Astrocyte (in vitro differentiated cells and primary cell): Measurements from ENCODE around the gene ERFE. TPM values are rescaled to one million over a fixed set of nuclear protein-coding genes. Genes with fewer than 3 reads are reported as not detected.
A peak's percentile ranks its signal among the peaks of the same experiment; 100 is the strongest.

Experiments used
- DNase-seq: peaks from one replicate; pipeline ENCODE4 v3.0.0-alpha.2; 2010; ENCODE audit warnings: low read depth
- FAIRE-seq: peaks from 2 replicates; lab custom pipeline; 2011; peaks lifted over from hg19 to GRCh38; lab: Jason Lieb, UNC
- H2AFZ ChIP-seq: 2 replicates; pipeline ENCODE4 v1.6.0; 2012; ENCODE audit warnings: low read depth, low read length, inconsistent platforms
- H3K27ac ChIP-seq: 2 replicates; pipeline ENCODE4 v1.5.1; 2011; ENCODE audit warnings: low read depth, low read length, inconsistent platforms
- H3K27me3 ChIP-seq: 2 replicates; pipeline ENCODE4 v1.6.0; 2011; ENCODE audit warnings: low read length, inconsistent platforms; ENCODE audit not compliant: insufficient read depth
- H3K36me3 ChIP-seq: 2 replicates; pipeline ENCODE4 v1.5.1; 2011; ENCODE audit warnings: low read length, inconsistent platforms; ENCODE audit not compliant: insufficient read depth
- H3K4me1 ChIP-seq: 2 replicates; pipeline ENCODE4 v1.5.1; 2011; ENCODE audit warnings: low read length, inconsistent platforms; ENCODE audit not compliant: insufficient read depth
- H3K4me2 ChIP-seq: 2 replicates; pipeline ENCODE4 v1.6.0; 2012; ENCODE audit warnings: low read length, inconsistent platforms
- H3K4me3 ChIP-seq: 2 replicates; pipeline ENCODE4 v1.5.1; 2011; ENCODE audit warnings: low read depth, mild to moderate bottlenecking, low read length, inconsistent platforms; ENCODE audit not compliant: insufficient read depth
- H3K79me2 ChIP-seq: 2 replicates; pipeline ENCODE4 v1.6.0; 2012; ENCODE audit warnings: mild to moderate bottlenecking, low read length, inconsistent platforms; ENCODE audit not compliant: insufficient read depth
- H3K9ac ChIP-seq: 2 replicates; pipeline ENCODE4 v1.6.0; 2012; ENCODE audit warnings: mild to moderate bottlenecking, low read length, inconsistent platforms
- H3K9me3 ChIP-seq: 2 replicates; pipeline ENCODE4 v1.5.1; 2012; ENCODE audit warnings: low read depth, mild to moderate bottlenecking, low read length, inconsistent platforms; ENCODE audit not compliant: insufficient read depth
- H4K20me1 ChIP-seq: 2 replicates; pipeline ENCODE4 v1.6.0; 2012; ENCODE audit warnings: low read length, inconsistent platforms; ENCODE audit not compliant: insufficient read depth
- H3K27ac Mint-ChIP-seq: one replicate; pipeline ENCODE4 v1.8.0; 2021; ENCODE audit warnings: mild to moderate bottlenecking, mixed read lengths; ENCODE audit not compliant: unreplicated experiment
- H3K27me3 Mint-ChIP-seq: one replicate; pipeline ENCODE4 v1.8.0; 2021; ENCODE audit warnings: low read depth, mixed read lengths; ENCODE audit not compliant: unreplicated experiment
- H3K36me3 Mint-ChIP-seq: one replicate; pipeline ENCODE4 v1.8.0; 2021; ENCODE audit warnings: low read depth, mixed read lengths; ENCODE audit not compliant: unreplicated experiment
- H3K4me1 Mint-ChIP-seq: one replicate; pipeline ENCODE4 v1.8.0; 2021; ENCODE audit warnings: low read depth, mixed read lengths; ENCODE audit not compliant: unreplicated experiment
- H3K4me3 Mint-ChIP-seq: one replicate; pipeline ENCODE4 v1.8.0; 2021; ENCODE audit warnings: mild to moderate bottlenecking, moderate library complexity, mixed read lengths; ENCODE audit not compliant: unreplicated experiment
- H3K9me3 Mint-ChIP-seq: one replicate; pipeline ENCODE4 v1.8.0; 2021; ENCODE audit warnings: mild to moderate bottlenecking, mixed read lengths; ENCODE audit not compliant: unreplicated experiment
- EZH2 ChIP-seq: IDR thresholded peaks from 2 replicates; pipeline ENCODE4 v1.6.1; 2012; ENCODE audit warnings: mild to moderate bottlenecking, low read length, inconsistent platforms; ENCODE audit not compliant: insufficient read depth
- total RNA-seq: library from RNA; stranded (reverse); gene quantifications from 2 replicates; pipeline ENCODE4 v1.2.1, GENCODE V29; 2021
- TF ChIP-seq, protein P1 (sequence below): IDR thresholded peaks from 2 replicates; pipeline ENCODE4 v1.5.1; 2011; ENCODE audit warnings: low read depth, mild to moderate bottlenecking, inconsistent platforms, low read length, moderate library complexity; ENCODE audit not compliant: insufficient read depth

The ERFE gene
- total RNA-seq, 1 donor from 2014 or later, result 1.4 TPM

DNA sequence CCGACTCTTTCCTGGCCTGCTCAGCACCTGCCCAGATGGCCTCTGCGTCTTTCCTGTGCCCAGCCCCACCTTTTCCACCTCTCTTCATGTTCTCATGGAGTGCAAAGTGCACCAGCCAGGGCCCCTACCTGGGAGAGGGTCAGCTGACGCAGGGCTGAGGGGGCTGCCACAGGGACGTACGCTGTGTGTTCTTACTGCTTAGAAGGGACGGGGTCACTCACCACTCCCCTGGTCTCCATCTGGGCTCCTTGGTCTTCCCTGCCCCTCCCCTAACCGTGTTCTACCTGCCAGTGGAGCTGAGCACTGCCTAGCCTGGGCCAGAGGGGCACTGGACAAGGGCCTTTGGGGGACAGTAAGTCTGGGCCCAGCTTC lies 8.6 kb downstream of the ERFE start:
- no peak overlapping the region for H3K27ac ChIP-seq
- H3K4me3 ChIP-seq, result no peak overlapping the region
- Mint-ChIP-seq H3K27ac (peak overlapping the region; percentile 58), H3K36me3 (peaks cover 21% of the 10 kb centered on the region), H3K4me1 (peaks cover 26% of the 10 kb centered on the region), H3K4me3 (peak overlapping the region; percentile 40), H3K27me3 (peaks cover 13% of the 10 kb centered on the region), H3K9me3 (no peaks in the 10 kb centered on the region)
- no peak for FAIRE-seq
- H3K27me3 ChIP-seq, result no peaks in the 10 kb centered on the region
- H3K4me1 ChIP-seq, result peaks cover 53% of the 10 kb centered on the region
- peaks cover 5% of the 10 kb centered on the region for H3K79me2 ChIP-seq
- H3K9ac ChIP-seq, result no peak overlapping the region
- H3K36me3 ChIP-seq, result peaks cover 10% of the 10 kb centered on the region
- H3K4me2 ChIP-seq, result no peak overlapping the region
- DNase-seq, result no peak
- no peaks in the 10 kb centered on the region for H3K9me3 ChIP-seq
- no peak overlapping the region for H2AFZ ChIP-seq
- no peak for TF ChIP-seq EZH2
- TF ChIP-seq, protein P1, sequence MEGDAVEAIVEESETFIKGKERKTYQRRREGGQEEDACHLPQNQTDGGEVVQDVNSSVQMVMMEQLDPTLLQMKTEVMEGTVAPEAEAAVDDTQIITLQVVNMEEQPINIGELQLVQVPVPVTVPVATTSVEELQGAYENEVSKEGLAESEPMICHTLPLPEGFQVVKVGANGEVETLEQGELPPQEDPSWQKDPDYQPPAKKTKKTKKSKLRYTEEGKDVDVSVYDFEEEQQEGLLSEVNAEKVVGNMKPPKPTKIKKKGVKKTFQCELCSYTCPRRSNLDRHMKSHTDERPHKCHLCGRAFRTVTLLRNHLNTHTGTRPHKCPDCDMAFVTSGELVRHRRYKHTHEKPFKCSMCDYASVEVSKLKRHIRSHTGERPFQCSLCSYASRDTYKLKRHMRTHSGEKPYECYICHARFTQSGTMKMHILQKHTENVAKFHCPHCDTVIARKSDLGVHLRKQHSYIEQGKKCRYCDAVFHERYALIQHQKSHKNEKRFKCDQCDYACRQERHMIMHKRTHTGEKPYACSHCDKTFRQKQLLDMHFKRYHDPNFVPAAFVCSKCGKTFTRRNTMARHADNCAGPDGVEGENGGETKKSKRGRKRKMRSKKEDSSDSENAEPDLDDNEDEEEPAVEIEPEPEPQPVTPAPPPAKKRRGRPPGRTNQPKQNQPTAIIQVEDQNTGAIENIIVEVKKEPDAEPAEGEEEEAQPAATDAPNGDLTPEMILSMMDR, result no peak
- no peaks in the 10 kb centered on the region for H4K20me1 ChIP-seq

DNA sequence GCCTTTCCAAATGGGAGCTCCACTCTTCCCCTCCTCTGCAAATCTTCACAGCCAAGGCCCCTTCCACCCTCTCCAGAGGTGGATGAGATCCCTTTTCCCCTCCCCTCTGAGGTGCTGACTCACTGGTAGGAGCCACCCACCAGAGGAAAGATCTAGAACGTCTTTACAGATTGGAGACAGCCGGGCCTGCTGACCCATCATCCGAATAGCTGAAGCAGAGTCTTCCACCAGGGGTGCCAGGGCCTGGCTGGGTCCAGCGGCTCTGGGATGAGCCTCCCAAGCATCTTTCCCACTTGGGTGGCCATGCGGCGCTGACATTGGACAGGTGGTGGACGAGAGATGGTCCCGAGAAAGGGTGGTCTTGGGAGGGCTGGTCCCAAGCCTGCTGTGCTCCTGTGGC lies 9.0 kb downstream of the ERFE start:
- Histone ChIP-seq H3K27me3 (no peaks in the 10 kb centered on the region), H3K4me2 (no peak overlapping the region), H3K27ac (no peak overlapping the region), H3K4me3 (no peak overlapping the region), H4K20me1 (no peaks in the 10 kb centered on the region), H3K9me3 (no peaks in the 10 kb centered on the region), H2AFZ (no peak overlapping the region), H3K9ac (no peak overlapping the region), H3K79me2 (peaks cover 5% of the 10 kb centered on the region), H3K36me3 (peaks cover 10% of the 10 kb centered on the region), H3K4me1 (peaks cover 50% of the 10 kb centered on the region)
- no peak for TF ChIP-seq EZH2
- TF ChIP-seq, protein P1, result no peak
- FAIRE-seq (no peak), DNase-seq (no peak)
- H3K27ac Mint-ChIP-seq, result peak overlapping the region; percentile 58
- H3K27me3 Mint-ChIP-seq, result peaks cover 13% of the 10 kb centered on the region
- peaks cover 26% of the 10 kb centered on the region for H3K4me1 Mint-ChIP-seq
- H3K36me3 Mint-ChIP-seq, result peaks cover 21% of the 10 kb centered on the region
- peak overlapping the region; percentile 40 for H3K4me3 Mint-ChIP-seq
- H3K9me3 Mint-ChIP-seq, result no peaks in the 10 kb centered on the region

DNA sequence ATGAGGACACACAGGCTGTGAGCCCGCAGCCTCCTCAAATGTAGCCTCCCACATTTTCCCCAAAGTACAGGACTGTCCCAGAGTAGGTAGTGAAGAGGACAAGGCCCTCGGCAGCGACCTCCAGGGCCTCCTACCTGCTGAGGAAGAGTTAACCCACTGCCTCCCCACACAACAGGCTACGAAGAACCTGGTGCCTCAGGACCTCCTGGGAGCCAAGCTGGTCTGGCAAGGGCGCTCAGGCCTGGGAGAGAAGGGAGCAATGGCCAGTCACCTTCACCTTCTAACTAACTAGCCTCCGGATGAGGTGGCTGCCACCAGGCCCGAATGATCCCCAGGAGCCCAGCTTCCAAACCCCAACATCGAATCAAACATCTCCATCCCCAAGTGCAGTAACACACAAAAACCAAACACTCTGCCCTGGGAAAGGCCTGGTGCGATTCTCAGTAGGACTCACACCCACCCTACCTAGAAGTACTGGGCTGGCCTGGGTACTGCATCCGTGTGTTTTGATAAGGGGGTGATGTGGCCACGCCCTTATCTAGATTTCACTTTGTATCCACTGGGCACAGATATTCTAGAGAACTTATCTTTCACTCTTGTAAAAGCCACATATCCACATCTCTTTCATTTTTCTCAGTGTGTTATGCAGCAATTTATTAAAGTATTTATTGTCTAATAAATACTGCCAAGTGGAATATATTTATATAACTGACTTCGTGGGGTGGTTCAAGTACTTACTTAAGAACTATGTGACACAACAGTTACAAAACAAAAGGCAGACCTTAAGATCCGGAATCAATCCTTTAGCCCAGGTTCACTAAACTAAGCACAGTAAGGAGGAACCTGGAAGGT lies 9.7 kb downstream of the ERFE start:
- Mint-ChIP-seq H3K4me3 (peak overlapping the region; percentile 29), H3K36me3 (peaks cover 21% of the 10 kb centered on the region), H3K27ac (peak overlapping the region; percentile 98), H3K9me3 (no peaks in the 10 kb centered on the region), H3K4me1 (peaks cover 26% of the 10 kb centered on the region), H3K27me3 (peaks cover 10% of the 10 kb centered on the region)
- peaks cover 44% of the 10 kb centered on the region for H3K4me1 ChIP-seq
- peak overlapping the region; percentile 33 for H3K4me3 ChIP-seq
- H3K27ac ChIP-seq, result peak overlapping the region; percentile 98
- H3K27me3 ChIP-seq, result no peaks in the 10 kb centered on the region
- H3K9ac ChIP-seq, result peak overlapping the region; percentile 81
- H3K9me3 ChIP-seq, result no peaks in the 10 kb centered on the region
- H3K36me3 ChIP-seq, result peaks cover 15% of the 10 kb centered on the region
- peaks cover 5% of the 10 kb centered on the region for H3K79me2 ChIP-seq
- no peak overlapping the region for H2AFZ ChIP-seq
- peak overlapping the region; percentile 81 for H3K4me2 ChIP-seq
- no peaks in the 10 kb centered on the region for H4K20me1 ChIP-seq
- TF ChIP-seq EZH2, result no peak
- TF ChIP-seq, protein P1, result no peak
- FAIRE-seq, result no peak
- DNase-seq, result no peak
